H9 (cell line): ENCODE measurements around the gene BMP2K. TPM values are rescaled to one million over a fixed set of nuclear protein-coding genes. Genes with fewer than 3 reads are reported as not detected.

Experiments
- DNase-seq: peaks from one replicate; pipeline ENCODE4 v3.0.0-alpha.2; 2017
- H2AFZ ChIP-seq: one replicate; pipeline ENCODE4 v1.6.1; 2013; ENCODE audit warnings: mild to moderate bottlenecking, low read length, control low read depth, moderate library complexity
- H2AK5ac ChIP-seq: 2 replicates; pipeline ENCODE4 v1.6.1; 2013; ENCODE audit warnings: low read length, control low read depth, mixed read lengths; ENCODE audit not compliant: insufficient read length
- H2BK120ac ChIP-seq: one replicate; pipeline ENCODE4 v1.6.1; 2013; ENCODE audit warnings: low read depth, mild to moderate bottlenecking, low read length, control low read depth, inconsistent platforms; ENCODE audit not compliant: poor library complexity, severe bottlenecking
- H2BK12ac ChIP-seq: 2 replicates; pipeline ENCODE4 v1.6.1; 2013; ENCODE audit warnings: low read length, control low read depth, mixed read lengths, low read depth; ENCODE audit not compliant: insufficient read length
- H2BK15ac ChIP-seq: 2 replicates; pipeline ENCODE4 v1.6.1; 2013; ENCODE audit warnings: low read depth, low read length, control low read depth
- H2BK20ac ChIP-seq: one replicate; pipeline ENCODE4 v1.6.1; 2013; ENCODE audit warnings: low read depth, mild to moderate bottlenecking, low read length, control low read depth, inconsistent platforms; ENCODE audit not compliant: poor library complexity, severe bottlenecking
- H2BK5ac ChIP-seq: 2 replicates; pipeline ENCODE4 v1.6.1; 2013; ENCODE audit warnings: low read length, control low read depth, mixed read lengths; ENCODE audit not compliant: insufficient read length
- H3K14ac ChIP-seq: 2 replicates; pipeline ENCODE4 v1.6.1; 2013; ENCODE audit warnings: low read length, control low read depth; ENCODE audit not compliant: insufficient read depth
- H3K18ac ChIP-seq: 2 replicates; pipeline ENCODE4 v1.6.1; 2013; ENCODE audit warnings: low read depth, mild to moderate bottlenecking, mixed read lengths, low read length, control low read depth; ENCODE audit not compliant: insufficient read length
- H3K23ac ChIP-seq: 2 replicates; pipeline ENCODE4 v1.6.1; 2013; ENCODE audit warnings: low read length, control low read depth, mixed read lengths, low read depth; ENCODE audit not compliant: insufficient read length
- H3K23me2 ChIP-seq: 2 replicates; pipeline ENCODE4 v1.6.1; 2013; ENCODE audit warnings: low read depth, mild to moderate bottlenecking, mixed read lengths, low read length, control low read depth; ENCODE audit not compliant: insufficient read length, poor library complexity, severe bottlenecking
- H3K27ac ChIP-seq: 2 replicates; pipeline ENCODE4 v1.5.1; 2013; ENCODE audit warnings: low read length, control low read depth, mixed read lengths, low read depth; ENCODE audit not compliant: insufficient read length
- H3K27me3 ChIP-seq: 2 replicates; pipeline ENCODE4 v1.6.1; 2013; ENCODE audit warnings: low read length, control low read depth, inconsistent platforms; ENCODE audit not compliant: insufficient read depth
- H3K4ac ChIP-seq: 2 replicates; pipeline ENCODE4 v1.6.1; 2013; ENCODE audit warnings: low read depth, mild to moderate bottlenecking, control low read depth, inconsistent platforms, low read length, moderate library complexity
- H3K4me1 ChIP-seq: 2 replicates; pipeline ENCODE4 v1.6.1; 2013; ENCODE audit warnings: low read length, control low read depth, inconsistent platforms; ENCODE audit not compliant: insufficient read depth
- H3K4me2 ChIP-seq: 2 replicates; pipeline ENCODE4 v1.6.1; 2013; ENCODE audit warnings: low read length, control low read depth, mixed read lengths; ENCODE audit not compliant: insufficient read length, insufficient read depth
- H3K56ac ChIP-seq: 2 replicates; pipeline ENCODE4 v1.6.1; 2013; ENCODE audit warnings: low read depth, mild to moderate bottlenecking, mixed read lengths, low read length, control low read depth; ENCODE audit not compliant: insufficient read length
- H3K79me1 ChIP-seq: 2 replicates; pipeline ENCODE4 v1.6.1; 2013; ENCODE audit warnings: low read depth, mild to moderate bottlenecking, moderate library complexity, low read length, control low read depth, inconsistent platforms; ENCODE audit not compliant: insufficient read depth, poor library complexity, severe bottlenecking
- H3K79me2 ChIP-seq: 2 replicates; pipeline ENCODE4 v1.6.1; 2013; ENCODE audit warnings: low read length, control low read depth, inconsistent platforms; ENCODE audit not compliant: insufficient read depth
- H3K9ac ChIP-seq: 2 replicates; pipeline ENCODE4 v1.6.1; 2013; ENCODE audit warnings: low read length, control low read depth, mixed read lengths; ENCODE audit not compliant: insufficient read length; ENCODE audit errors: extremely low read depth
- H3K9me3 ChIP-seq: one replicate; pipeline ENCODE4 v1.6.1; 2013; ENCODE audit warnings: low read depth, low read length, inconsistent platforms; ENCODE audit not compliant: control insufficient read depth
- H3T11ph ChIP-seq: one replicate; pipeline ENCODE4 v1.6.1; 2013; ENCODE audit warnings: mild to moderate bottlenecking, low read length, control low read depth, inconsistent platforms
- H4K20me1 ChIP-seq: one replicate; pipeline ENCODE4 v1.6.1; 2013; ENCODE audit not compliant: control insufficient read depth, insufficient read length, insufficient read depth
- H4K5ac ChIP-seq: 2 replicates; pipeline ENCODE4 v1.6.1; 2013; ENCODE audit warnings: low read depth, mild to moderate bottlenecking, mixed read lengths, low read length, control low read depth; ENCODE audit not compliant: insufficient read length
- H4K8ac ChIP-seq: replicated peaks from 2 replicates; pipeline ENCODE4 v1.6.1; 2013; ENCODE audit warnings: low read length, control low read depth, mixed read lengths, low read depth; ENCODE audit not compliant: insufficient read length
- H4K91ac ChIP-seq: 2 replicates; pipeline ENCODE4 v1.6.1; 2013; ENCODE audit warnings: low read depth, mild to moderate bottlenecking, moderate library complexity, mixed read lengths, low read length, control low read depth; ENCODE audit not compliant: insufficient read length
- H3K27ac Mint-ChIP-seq, 3 experiments: 2 replicates in 2 of 3; 3 replicates in 1 of 3; pipeline ENCODE4 v1.8.0; 2020 to 2021; ENCODE audit warnings: mixed read lengths in 3 of 3, mild to moderate bottlenecking in 1 of 3, moderate library complexity in 1 of 3
- H3K27me3 Mint-ChIP-seq: 2 replicates; pipeline ENCODE4 v1.8.0; 2021; ENCODE audit warnings: low read depth, mild to moderate bottlenecking, moderate library complexity, mixed read lengths
- H3K36me3 Mint-ChIP-seq, 3 experiments: 2 replicates in 2 of 3; 3 replicates in 1 of 3; pipeline ENCODE4 v1.8.0; 2020 to 2021; ENCODE audit warnings: low read depth in 3 of 3, mixed read lengths in 3 of 3; ENCODE audit not compliant: insufficient read depth in 1 of 3
- H3K4me1 Mint-ChIP-seq, 2 experiments: 2 replicates each; pipeline ENCODE4 v1.8.0; 2020; ENCODE audit warnings: mixed read lengths in 2 of 2
- H3K4me3 Mint-ChIP-seq, 2 experiments: 2 replicates in 1 of 2; 3 replicates in 1 of 2; pipeline ENCODE4 v1.8.0; 2020 to 2021; ENCODE audit warnings: mild to moderate bottlenecking in 2 of 2, mixed read lengths in 2 of 2, moderate library complexity in 1 of 2
- H3K9me3 Mint-ChIP-seq, 2 experiments: 2 replicates in 1 of 2; 3 replicates in 1 of 2; pipeline ENCODE4 v1.8.0; 2020; ENCODE audit warnings: mild to moderate bottlenecking in 2 of 2, mixed read lengths in 2 of 2, moderate library complexity in 1 of 2
- WGBS: extraction: QIAGEN DNeasy Blood & Tissue Kit; methylation state at CpG from one replicate; pipeline ENCODE4 v1.1.7; 2013; ENCODE audit warnings: missing lambda C conversion rate, low lambda C conversion rate, mixed read lengths; ENCODE audit not compliant: insufficient read length; ENCODE audit errors: extremely low coverage; 5-methylcytosine and 5-hydroxymethylcytosine counted together
- total RNA-seq: library from RNA; stranded (reverse); gene quantifications from 2 replicates; pipeline ENCODE4 v1.2.1, GENCODE V29; 2021
- TF ChIP-seq, protein P1 (sequence below): fragments of 200-600 bp; sonication (generic); conservative IDR thresholded peaks from 3 replicates; pipeline ENCODE4 v1.8.0; 2021; ENCODE audit warnings: antibody characterized with exemption, mild to moderate bottlenecking

Gene BMP2K
- total RNA-seq, 1 experiment from 2014 or later: 26.4 TPM

GRCh38 chr4:78749972-78750727 lies 26.0 kb upstream of the BMP2K start:
- Mint-ChIP-seq H3K36me3 (no peaks in the 10 kb centered on the region), H3K4me1 (no peaks in the 10 kb centered on the region), H3K9me3 (no peaks in the 10 kb centered on the region), H3K27ac (no peak overlapping the region), H3K4me3 (no peak overlapping the region), H3K27me3 (no peaks in the 10 kb centered on the region)
- H3T11ph ChIP-seq: no peak overlapping the region
- no peaks in the 10 kb centered on the region for H3K79me1 ChIP-seq
- no CpG with 5 or more reads among the region's 2 CpGs for WGBS
- no peak overlapping the region for H3K4me2 ChIP-seq
- no peaks in the 10 kb centered on the region for H3K27me3 ChIP-seq
- H2BK5ac ChIP-seq: no peak overlapping the region
- no peaks in the 10 kb centered on the region for H3K4me1 ChIP-seq
- no peak overlapping the region for H4K91ac ChIP-seq
- no peak overlapping the region for H3K18ac ChIP-seq
- no peak overlapping the region for H3K56ac ChIP-seq
- no peak overlapping the region for H2BK12ac ChIP-seq
- H3K14ac ChIP-seq: no peak overlapping the region
- no peak overlapping the region for H2BK120ac ChIP-seq
- H3K27ac ChIP-seq: no peak overlapping the region
- no peak overlapping the region for H2AFZ ChIP-seq
- H4K5ac ChIP-seq: no peak overlapping the region
- no peak for DNase-seq
- H2BK20ac ChIP-seq: no peak overlapping the region
- H3K79me2 ChIP-seq: no peaks in the 10 kb centered on the region
- no peak overlapping the region for H3K23ac ChIP-seq
- no peak overlapping the region for H3K4ac ChIP-seq
- no peak overlapping the region for H2BK15ac ChIP-seq
- H3K9me3 ChIP-seq: no peaks in the 10 kb centered on the region
- no peaks in the 10 kb centered on the region for H3K23me2 ChIP-seq
- no peaks in the 10 kb centered on the region for H4K20me1 ChIP-seq
- no peak overlapping the region for H3K9ac ChIP-seq
- no peak overlapping the region for H4K8ac ChIP-seq
- TF ChIP-seq, protein P1, sequence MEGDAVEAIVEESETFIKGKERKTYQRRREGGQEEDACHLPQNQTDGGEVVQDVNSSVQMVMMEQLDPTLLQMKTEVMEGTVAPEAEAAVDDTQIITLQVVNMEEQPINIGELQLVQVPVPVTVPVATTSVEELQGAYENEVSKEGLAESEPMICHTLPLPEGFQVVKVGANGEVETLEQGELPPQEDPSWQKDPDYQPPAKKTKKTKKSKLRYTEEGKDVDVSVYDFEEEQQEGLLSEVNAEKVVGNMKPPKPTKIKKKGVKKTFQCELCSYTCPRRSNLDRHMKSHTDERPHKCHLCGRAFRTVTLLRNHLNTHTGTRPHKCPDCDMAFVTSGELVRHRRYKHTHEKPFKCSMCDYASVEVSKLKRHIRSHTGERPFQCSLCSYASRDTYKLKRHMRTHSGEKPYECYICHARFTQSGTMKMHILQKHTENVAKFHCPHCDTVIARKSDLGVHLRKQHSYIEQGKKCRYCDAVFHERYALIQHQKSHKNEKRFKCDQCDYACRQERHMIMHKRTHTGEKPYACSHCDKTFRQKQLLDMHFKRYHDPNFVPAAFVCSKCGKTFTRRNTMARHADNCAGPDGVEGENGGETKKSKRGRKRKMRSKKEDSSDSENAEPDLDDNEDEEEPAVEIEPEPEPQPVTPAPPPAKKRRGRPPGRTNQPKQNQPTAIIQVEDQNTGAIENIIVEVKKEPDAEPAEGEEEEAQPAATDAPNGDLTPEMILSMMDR: no peak
- no peak overlapping the region for H2AK5ac ChIP-seq
